Fibroblast of the aortic adventitia (primary cell): Measurements from ENCODE around the gene IL6. TPM values are rescaled to one million over a fixed set of nuclear protein-coding genes. Genes with fewer than 3 reads are reported as not detected.

Source experiments
- DNase-seq: peaks from one replicate; pipeline ENCODE4 v3.0.0-alpha.2; 2010; ENCODE audit warnings: low read depth
- H3K4me3 ChIP-seq: 2 replicates; pipeline ENCODE4 v1.5.1; 2011; ENCODE audit warnings: low read depth, mild to moderate bottlenecking, control low read depth, low read length, moderate library complexity
- total RNA-seq: library from RNA; depleted of rRNA; stranded (reverse); fragments of >200 nt; gene quantifications from 2 replicates; pipeline ENCODE4 v1.2.3, GENCODE V29; 2012; ENCODE audit warnings: low replicate concordance
- TF ChIP-seq, protein P1 (sequence below): IDR thresholded peaks from 2 replicates; pipeline ENCODE4 v1.5.1; 2011; ENCODE audit warnings: mild to moderate bottlenecking, low read length, control low read depth, inconsistent platforms; ENCODE audit not compliant: insufficient read depth

The IL6 gene
- total RNA-seq, 1 donor, result 10.2 TPM

- no peak overlapping the region for H3K4me3 ChIP-seq
- DNase-seq, result peak; percentile 89
- TF ChIP-seq, protein P1, sequence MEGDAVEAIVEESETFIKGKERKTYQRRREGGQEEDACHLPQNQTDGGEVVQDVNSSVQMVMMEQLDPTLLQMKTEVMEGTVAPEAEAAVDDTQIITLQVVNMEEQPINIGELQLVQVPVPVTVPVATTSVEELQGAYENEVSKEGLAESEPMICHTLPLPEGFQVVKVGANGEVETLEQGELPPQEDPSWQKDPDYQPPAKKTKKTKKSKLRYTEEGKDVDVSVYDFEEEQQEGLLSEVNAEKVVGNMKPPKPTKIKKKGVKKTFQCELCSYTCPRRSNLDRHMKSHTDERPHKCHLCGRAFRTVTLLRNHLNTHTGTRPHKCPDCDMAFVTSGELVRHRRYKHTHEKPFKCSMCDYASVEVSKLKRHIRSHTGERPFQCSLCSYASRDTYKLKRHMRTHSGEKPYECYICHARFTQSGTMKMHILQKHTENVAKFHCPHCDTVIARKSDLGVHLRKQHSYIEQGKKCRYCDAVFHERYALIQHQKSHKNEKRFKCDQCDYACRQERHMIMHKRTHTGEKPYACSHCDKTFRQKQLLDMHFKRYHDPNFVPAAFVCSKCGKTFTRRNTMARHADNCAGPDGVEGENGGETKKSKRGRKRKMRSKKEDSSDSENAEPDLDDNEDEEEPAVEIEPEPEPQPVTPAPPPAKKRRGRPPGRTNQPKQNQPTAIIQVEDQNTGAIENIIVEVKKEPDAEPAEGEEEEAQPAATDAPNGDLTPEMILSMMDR, result no peak
Measured at GRCh38 chr7:22781230-22781711, 54.3 kb downstream of the IL6 start.

Other genes starting within 250 kb of the IL6 start
- gene STEAP1B, start 227.0 kb upstream of the IL6 start, total RNA-seq, result 2.5 and 38.6 TPM in 2 replicates
- gene TOMM7, start 95.6 kb downstream of the IL6 start, total RNA-seq, result 217 and 251 TPM in 2 replicates